MM.1S (cell line): ENCODE results near the gene LRRC27.

ENCODE experiments used
- CTCF ChIP-seq: fragments of 300-600 bp; sonication (generic); IDR thresholded peaks from 2 replicates; pipeline ENCODE4 v1.5.1; 2016; ENCODE audit warnings: antibody characterized with exemption, low read length, mixed read lengths
- EZH2 ChIP-seq: fragments of 300-600 bp; sonication (generic); optimal IDR thresholded peaks from 2 replicates; pipeline ENCODE3; 2017; ENCODE audit warnings: low read depth, mild to moderate bottlenecking, antibody characterized with exemption, low read length, mixed read lengths
- EZH2phosphoT487 ChIP-seq: fragments of 300-600 bp; sonication (generic); IDR thresholded peaks from 2 replicates; pipeline ENCODE4 v1.6.1; 2018; ENCODE audit warnings: antibody characterized with exemption, low read length

GRCh38 chr10:132351611-132352010, 19.6 kb downstream of the LRRC27 start:
- TF ChIP-seq CTCF (no peak), EZH2 (no peak), EZH2phosphoT487 (no peak)
